ENCODE data around the gene NR1H4.

GRCh38 chr12:100610666-100611430, 137.2 kb downstream of the NR1H4 start:
- TF ChIP-seq CTCF (IDR thresholded peaks at IDR 0.05) (no peak), POLR2A (IDR thresholded peaks at IDR 0.05) (no peak)
